ENCODE measurements around the gene DDX43.

GRCh38 chr6:73388433-73388799, 6.2 kb upstream of the DDX43 start:
- TF ChIP-seq POLR2AphosphoS5 (IDR thresholded peaks at IDR 0.05; ENCODE audit: low read depth, low read length) (no peak), TAF1 (IDR thresholded peaks at IDR 0.05; ENCODE audit: low read depth, low read length) (no peak), POLR2A (IDR thresholded peaks at IDR 0.05; ENCODE audit: low read depth, low read length) (no peak), POU2F2 (IDR thresholded peaks at IDR 0.05; ENCODE audit: low read depth, low read length) (no peak), PAX5 (IDR thresholded peaks at IDR 0.05; ENCODE audit: insufficient read depth, low read length, severe bottlenecking) (no peak), SPI1 (IDR thresholded peaks at IDR 0.05; ENCODE audit: low read depth, low read length) (no peak)
